Stimulated activated CD8-positive, alpha-beta memory T cell treated with anti-CD3 and anti-CD28 coated beads, Interleukin-12 subunit alpha, Interleukin-12 subunit beta, amount 100 ng/mL, for 24 hours (primary cell): Measurements from ENCODE around the gene CPEB1.
"Not testable (repeated sequence)": the region's sequence is repeated elsewhere in the genome, so short reads cannot be mapped to it uniquely, and the experiment has no call there.

Experiments used
- DNase-seq: peaks from one replicate; pipeline ENCODE4 v3.0.0-alpha.2; 2020; ENCODE audit errors: extremely low read depth

CPEB1 gene

GRCh38 chr15:82545002-82545401 is 102.2 kb downstream of the CPEB1 start:
- DNase-seq, result no peak

- DNase-seq, result no peak
These were observed 102.7 kb downstream of the CPEB1 start for GRCh38 chr15:82544431-82544830.

GRCh38 chr15:82543160-82543559 is 104.0 kb downstream of the CPEB1 start:
- no peak for DNase-seq

GRCh38 chr15:82540984-82541431 is 106.2 kb downstream of the CPEB1 start:
- no peak for DNase-seq

- peak; percentile 92 for DNase-seq
These were observed 106.8 kb downstream of the CPEB1 start, which contains the start of gene RPS17 for GRCh38 chr15:82540055-82540983. Gene RPS17 (minus strand): TSS chr15:82540457. CDS start chr15:82540428, 29 bp downstream.

- DNase-seq, result no peak
These were observed 107.5 kb downstream of the CPEB1 start for GRCh38 chr15:82539691-82540054.

GRCh38 chr15:82538961-82539690 is 108.0 kb downstream of the CPEB1 start:
- no peak for DNase-seq

GRCh38 chr15:82537351-82537908 is 109.7 kb downstream of the CPEB1 start:
- DNase-seq, result no peak

GRCh38 chr15:82536409-82537350 is 110.5 kb downstream of the CPEB1 start:
- DNase-seq, result no peak

GRCh38 chr15:82535566-82536408 is 111.4 kb downstream of the CPEB1 start:
- DNase-seq, result no peak

- not testable (repeated sequence) for DNase-seq
These were observed 112.0 kb downstream of the CPEB1 start for GRCh38 chr15:82535151-82535550.

GRCh38 chr15:82534457-82534861 is 112.7 kb downstream of the CPEB1 start:
- DNase-seq, result not testable (repeated sequence)

GRCh38 chr15:82533801-82534200 is 113.4 kb downstream of the CPEB1 start:
- no peak for DNase-seq

- DNase-seq, result no peak
These were observed 114.1 kb downstream of the CPEB1 start for GRCh38 chr15:82532991-82533481.

- no peak for DNase-seq
These were observed 114.7 kb downstream of the CPEB1 start for GRCh38 chr15:82532383-82532990.

GRCh38 chr15:82531496-82532382 is 115.4 kb downstream of the CPEB1 start:
- no peak for DNase-seq

- DNase-seq, result no peak
These were observed 116.4 kb downstream of the CPEB1 start for GRCh38 chr15:82530606-82531379.

- DNase-seq, result no peak
These were observed 117.2 kb downstream of the CPEB1 start for GRCh38 chr15:82530006-82530405.
